Omental fat pad (tissue), 4 donors: ENCODE measurements around the gene PRMT5. TPM values are rescaled to one million over a fixed set of nuclear protein-coding genes. Genes with fewer than 3 reads are reported as not detected.

ENCODE experiments used
- ATAC-seq: fragments of 150-250 bp; one replicate; pipeline ENCODE4 v1.9.1; 2016; ENCODE audit warnings: mild to moderate bottlenecking, moderate library complexity; ENCODE audit not compliant: low FRiP score
- DNase-seq: peaks from one replicate; pipeline ENCODE4 v3.0.0-alpha.2; 2019; ENCODE audit warnings: low spot score
- total RNA-seq, 4 donors: library from RNA; depleted of rRNA; stranded (reverse); fragments of >200 nt; gene quantifications; one replicate each; pipeline ENCODE4 v1.1.0, GENCODE V29; 2016
- TF ChIP-seq, protein P1 (sequence below), 3 donors: fragments of 450-650 bp; IDR thresholded peaks; one replicate each; pipeline ENCODE4 v1.5.1; 2016 to 2017; ENCODE audit warnings: antibody characterized with exemption in 3 of 3, mild to moderate bottlenecking in 3 of 3, moderate library complexity in 2 of 3

The PRMT5 gene
- total RNA-seq, 4 donors from 2014 or later, result 38.8 to 54.9 (median 49.6) TPM

DNA sequence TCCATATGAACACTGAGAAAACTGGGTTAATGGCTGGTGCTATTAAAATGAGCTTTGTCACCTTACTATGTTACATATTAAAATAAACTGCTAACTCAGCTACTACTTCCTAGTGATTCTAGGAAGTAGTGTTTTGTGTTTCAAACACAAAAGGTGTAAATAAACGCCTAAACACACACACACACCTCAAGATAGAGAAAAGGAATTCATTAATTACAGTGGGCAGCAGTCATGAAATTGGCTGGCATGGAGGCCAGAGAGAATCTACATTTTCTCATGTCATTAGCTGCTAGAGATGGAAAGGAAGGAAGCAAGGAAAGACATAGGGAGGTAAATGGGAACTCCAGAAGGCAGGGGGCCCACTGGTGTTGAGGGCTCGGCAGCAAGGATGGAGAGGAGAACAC is 787 bp upstream of the PRMT5 start:
- TF ChIP-seq, protein P1, sequence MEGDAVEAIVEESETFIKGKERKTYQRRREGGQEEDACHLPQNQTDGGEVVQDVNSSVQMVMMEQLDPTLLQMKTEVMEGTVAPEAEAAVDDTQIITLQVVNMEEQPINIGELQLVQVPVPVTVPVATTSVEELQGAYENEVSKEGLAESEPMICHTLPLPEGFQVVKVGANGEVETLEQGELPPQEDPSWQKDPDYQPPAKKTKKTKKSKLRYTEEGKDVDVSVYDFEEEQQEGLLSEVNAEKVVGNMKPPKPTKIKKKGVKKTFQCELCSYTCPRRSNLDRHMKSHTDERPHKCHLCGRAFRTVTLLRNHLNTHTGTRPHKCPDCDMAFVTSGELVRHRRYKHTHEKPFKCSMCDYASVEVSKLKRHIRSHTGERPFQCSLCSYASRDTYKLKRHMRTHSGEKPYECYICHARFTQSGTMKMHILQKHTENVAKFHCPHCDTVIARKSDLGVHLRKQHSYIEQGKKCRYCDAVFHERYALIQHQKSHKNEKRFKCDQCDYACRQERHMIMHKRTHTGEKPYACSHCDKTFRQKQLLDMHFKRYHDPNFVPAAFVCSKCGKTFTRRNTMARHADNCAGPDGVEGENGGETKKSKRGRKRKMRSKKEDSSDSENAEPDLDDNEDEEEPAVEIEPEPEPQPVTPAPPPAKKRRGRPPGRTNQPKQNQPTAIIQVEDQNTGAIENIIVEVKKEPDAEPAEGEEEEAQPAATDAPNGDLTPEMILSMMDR (IDR thresholded peaks at IDR 0.05), result no peak
- peak; percentile 3 for ATAC-seq
- DNase-seq, result no peak

GRCh38 chr14:22928237-22929103 is 706 bp downstream of the PRMT5 start:
- TF ChIP-seq, protein P1 (IDR thresholded peaks at IDR 0.05), result no peak
- no peak for ATAC-seq
- DNase-seq, result no peak

DNA sequence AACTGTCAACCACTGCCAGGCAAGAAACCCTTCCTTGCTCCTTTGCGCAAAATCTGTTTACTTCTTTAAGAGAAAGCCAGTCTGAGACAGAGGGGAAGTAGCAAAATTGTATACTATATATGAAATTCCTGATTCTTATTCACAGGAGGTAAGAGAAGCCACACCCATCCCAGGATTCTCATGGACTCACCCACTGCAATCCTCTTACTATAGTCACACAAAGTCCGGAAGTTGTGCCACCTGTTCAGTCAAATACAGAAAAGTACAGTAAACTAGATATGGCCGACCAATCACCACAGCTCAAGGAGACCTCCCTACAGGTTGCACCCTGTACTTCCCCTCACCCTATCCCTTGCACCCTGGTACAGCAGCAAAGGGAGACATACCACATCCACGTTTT is 2.9 kb downstream of the PRMT5 start:
- TF ChIP-seq, protein P1 (IDR thresholded peaks at IDR 0.05), result no peak
- ATAC-seq (no peak), DNase-seq (no peak)

- ATAC-seq, result no peak
- no peak for DNase-seq
- TF ChIP-seq, protein P1 (IDR thresholded peaks at IDR 0.05), result no peak
These were observed 3.7 kb downstream of the PRMT5 start for GRCh38 chr14:22925513-22925912.

DNA sequence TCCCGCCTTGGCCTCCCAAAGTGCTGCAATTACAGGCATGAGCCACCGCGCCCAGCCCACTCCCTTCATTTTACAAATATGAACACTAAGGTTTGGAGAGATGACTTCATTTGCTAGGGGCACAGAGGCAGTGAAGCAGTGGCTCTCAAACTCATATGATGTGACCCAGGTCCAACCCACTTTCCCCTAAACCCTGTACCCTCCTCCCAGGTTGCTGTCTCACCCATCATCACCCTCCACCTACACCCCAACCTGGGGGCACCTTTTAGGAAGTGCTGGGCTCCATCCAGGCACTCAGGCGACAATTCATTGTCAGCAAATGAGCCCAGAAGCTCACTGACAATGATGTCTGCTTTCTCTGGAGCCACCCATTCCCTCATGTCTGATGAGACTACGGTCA is 5.4 kb downstream of the PRMT5 start:
- ATAC-seq, result no peak
- DNase-seq, result no peak
- TF ChIP-seq, protein P1 (IDR thresholded peaks at IDR 0.05), result no peak

GRCh38 chr14:22922294-22922693 is 6.9 kb downstream of the PRMT5 start:
- no peak for ATAC-seq

More at GRCh38 chr14:22922294-22922693, 6.9 kb downstream of the PRMT5 start:
- TF ChIP-seq, protein P1 (IDR thresholded peaks at IDR 0.05), result no peak
- no peak for DNase-seq
